ENCODE results near the gene LRRC27. TPM values are rescaled to one million over a fixed set of nuclear protein-coding genes. Genes with fewer than 3 reads are reported as not detected.
"Not testable (repeated sequence)": the region's sequence is repeated elsewhere in the genome, so short reads cannot be mapped to it uniquely, and the experiment has no call there.

LRRC27 gene
- 1 to 10 TPM; 3.3 to 3.9 TPM for total RNA-seq

GRCh38 chr10:132331601-132332432, at the start of gene LRRC27:
Gene LRRC27 (plus strand): TSS chr10:132332193. CDS start chr10:132333525, 1,332 bp downstream.
- DNase-seq: peak; percentile 99
- no peaks in the 10 kb centered on the region for H3K9me3 Mint-ChIP-seq
- ChIA-PET CTCF (no interaction called here), POLR2A (interaction anchor here (0.6 to 2.5 kb wide), 4 partner anchors 11 to 169 kb away, joined by 3 to 19 read pairs (median 4); no protein-coding TSS in a partner anchor)
- H3K27me3 Mint-ChIP-seq: peaks cover 4% of the 10 kb centered on the region
- H3K4me3 Mint-ChIP-seq: peak within 1 kb of the TSS; percentile 91
- peaks cover 40% of the 10 kb centered on the region for H3K36me3 Mint-ChIP-seq (ENCODE audit: low read depth)
- H3K27ac Mint-ChIP-seq: peak within 1 kb of the TSS; percentile 86
- H3K4me1 Mint-ChIP-seq: peaks cover 53% of the 10 kb centered on the region

GRCh38 chr10:132282667-132283603, 49.1 kb upstream of the LRRC27 start:
- H3K4me1 Mint-ChIP-seq: no peaks in the 10 kb centered on the region
- H3K9me3 Mint-ChIP-seq: no peaks in the 10 kb centered on the region
- peaks cover 5% of the 10 kb centered on the region for H3K27me3 Mint-ChIP-seq
- ChIA-PET POLR2A (no interaction called here), CTCF (no interaction called here)
- H3K27ac Mint-ChIP-seq: no peak overlapping the region
- no peaks in the 10 kb centered on the region for H3K36me3 Mint-ChIP-seq (ENCODE audit: low read depth)
- H3K4me3 Mint-ChIP-seq: no peak overlapping the region
- DNase-seq: no peak

DNA sequence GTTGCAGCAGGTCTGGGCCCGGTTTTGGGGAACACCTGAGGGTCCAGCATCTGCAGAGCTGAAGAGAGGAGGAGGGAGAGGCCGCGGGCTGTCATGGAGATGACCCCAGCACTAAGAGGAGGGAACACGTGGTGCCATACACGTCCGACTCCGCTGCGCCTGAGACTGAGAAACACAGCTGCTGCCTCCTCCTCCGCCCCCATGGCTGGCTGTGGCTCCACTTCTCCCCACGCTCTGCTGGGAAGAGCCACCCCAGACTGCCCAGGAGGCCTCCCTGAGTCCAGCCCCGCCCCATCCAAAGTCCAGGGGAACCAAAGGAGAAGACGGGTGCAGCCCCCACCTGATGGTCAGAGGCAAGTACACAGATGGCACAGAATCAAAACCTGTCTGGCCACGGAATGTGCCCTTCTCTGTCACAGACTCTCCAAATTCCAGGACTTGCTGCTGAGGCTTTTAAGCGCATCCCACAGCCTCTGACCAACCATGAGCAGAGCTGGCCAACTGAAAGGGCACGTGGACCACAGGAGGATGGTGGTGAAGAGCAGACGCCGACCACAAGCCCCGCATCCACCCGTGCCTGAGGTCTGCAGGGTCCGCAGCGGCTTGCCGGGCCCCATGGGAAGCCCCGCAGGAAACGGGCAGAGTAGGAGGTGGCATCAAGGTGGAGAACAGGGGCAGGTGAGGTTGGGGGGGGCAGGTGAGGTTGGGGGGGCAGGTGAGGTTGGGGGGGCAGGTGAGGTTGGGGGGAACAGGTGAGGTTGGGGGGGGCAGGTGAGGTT, 48.2 kb upstream of the LRRC27 start:
- Mint-ChIP-seq H3K27me3 (peaks cover 9% of the 10 kb centered on the region), H3K27ac (no peak overlapping the region), H3K9me3 (no peaks in the 10 kb centered on the region), H3K36me3 (ENCODE audit: low read depth) (no peaks in the 10 kb centered on the region), H3K4me1 (no peaks in the 10 kb centered on the region), H3K4me3 (no peak overlapping the region)
- CTCF ChIA-PET: no interaction called here
- DNase-seq: no peak
- POLR2A ChIA-PET: no interaction called here

DNA sequence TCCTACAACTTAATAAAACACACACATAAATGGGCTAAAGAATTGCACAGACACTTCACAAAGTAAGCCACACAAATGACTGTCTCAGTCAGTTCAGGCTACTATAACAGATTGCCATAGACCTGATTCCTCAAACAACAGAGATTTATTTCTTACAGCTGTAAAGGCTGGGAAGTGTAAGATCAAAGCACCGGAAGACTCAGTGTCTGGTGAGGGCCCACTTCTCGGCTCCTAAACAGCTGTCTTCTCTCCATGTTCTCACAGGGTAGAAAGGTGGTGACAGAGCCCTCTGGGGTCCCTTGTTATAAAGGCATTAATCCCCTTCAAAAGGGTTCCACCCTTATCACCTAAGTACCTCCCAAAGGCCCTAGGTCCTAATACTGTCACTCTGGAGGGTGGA, 42.6 kb upstream of the LRRC27 start:
- Mint-ChIP-seq H3K9me3 (no peaks in the 10 kb centered on the region), H3K4me1 (no peaks in the 10 kb centered on the region), H3K27ac (no peak overlapping the region), H3K36me3 (ENCODE audit: low read depth) (no peaks in the 10 kb centered on the region), H3K27me3 (peaks cover 14% of the 10 kb centered on the region), H3K4me3 (no peak overlapping the region)
- POLR2A ChIA-PET: no interaction called here
- DNase-seq: no peak
- CTCF ChIA-PET: no interaction called here

GRCh38 chr10:132290631-132291030, 41.4 kb upstream of the LRRC27 start:
- POLR2A ChIA-PET: no interaction called here
- CTCF ChIA-PET: no interaction called here

DNA sequence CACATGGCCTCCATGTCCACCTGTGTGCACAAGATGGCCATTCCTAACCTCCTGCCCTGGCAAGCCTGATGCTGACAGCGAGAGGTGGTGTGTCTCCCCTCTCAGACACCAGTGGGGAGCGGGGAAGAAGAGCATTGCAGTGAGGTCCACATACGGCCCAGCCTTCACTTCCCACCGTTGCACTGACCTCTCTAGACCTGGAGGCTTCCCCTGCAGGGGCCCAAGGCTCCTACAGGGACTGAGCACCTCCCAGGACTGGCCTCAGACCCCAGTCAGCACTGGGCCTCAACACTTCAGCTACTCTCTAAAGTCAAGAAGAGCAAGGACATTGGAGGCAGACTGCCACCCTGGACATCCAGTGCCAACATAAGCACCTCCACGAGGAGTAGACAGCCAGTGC, 40.2 kb upstream of the LRRC27 start:
- POLR2A ChIA-PET: no interaction called here
- no peak overlapping the region for H3K4me3 Mint-ChIP-seq
- H3K27me3 Mint-ChIP-seq: peaks cover 10% of the 10 kb centered on the region
- no peaks in the 10 kb centered on the region for H3K4me1 Mint-ChIP-seq
- no peak for DNase-seq
- H3K27ac Mint-ChIP-seq: no peak overlapping the region
- CTCF ChIA-PET: no interaction called here
- H3K36me3 Mint-ChIP-seq (ENCODE audit: low read depth): no peaks in the 10 kb centered on the region
- no peaks in the 10 kb centered on the region for H3K9me3 Mint-ChIP-seq

More at GRCh38 chr10:132290631-132291030, 41.4 kb upstream of the LRRC27 start:
- Mint-ChIP-seq H3K9me3 (no peaks in the 10 kb centered on the region), H3K27ac (no peak overlapping the region), H3K4me1 (no peaks in the 10 kb centered on the region), H3K27me3 (peaks cover 11% of the 10 kb centered on the region), H3K4me3 (no peak overlapping the region), H3K36me3 (ENCODE audit: low read depth) (no peaks in the 10 kb centered on the region)
- DNase-seq: no peak

DNA sequence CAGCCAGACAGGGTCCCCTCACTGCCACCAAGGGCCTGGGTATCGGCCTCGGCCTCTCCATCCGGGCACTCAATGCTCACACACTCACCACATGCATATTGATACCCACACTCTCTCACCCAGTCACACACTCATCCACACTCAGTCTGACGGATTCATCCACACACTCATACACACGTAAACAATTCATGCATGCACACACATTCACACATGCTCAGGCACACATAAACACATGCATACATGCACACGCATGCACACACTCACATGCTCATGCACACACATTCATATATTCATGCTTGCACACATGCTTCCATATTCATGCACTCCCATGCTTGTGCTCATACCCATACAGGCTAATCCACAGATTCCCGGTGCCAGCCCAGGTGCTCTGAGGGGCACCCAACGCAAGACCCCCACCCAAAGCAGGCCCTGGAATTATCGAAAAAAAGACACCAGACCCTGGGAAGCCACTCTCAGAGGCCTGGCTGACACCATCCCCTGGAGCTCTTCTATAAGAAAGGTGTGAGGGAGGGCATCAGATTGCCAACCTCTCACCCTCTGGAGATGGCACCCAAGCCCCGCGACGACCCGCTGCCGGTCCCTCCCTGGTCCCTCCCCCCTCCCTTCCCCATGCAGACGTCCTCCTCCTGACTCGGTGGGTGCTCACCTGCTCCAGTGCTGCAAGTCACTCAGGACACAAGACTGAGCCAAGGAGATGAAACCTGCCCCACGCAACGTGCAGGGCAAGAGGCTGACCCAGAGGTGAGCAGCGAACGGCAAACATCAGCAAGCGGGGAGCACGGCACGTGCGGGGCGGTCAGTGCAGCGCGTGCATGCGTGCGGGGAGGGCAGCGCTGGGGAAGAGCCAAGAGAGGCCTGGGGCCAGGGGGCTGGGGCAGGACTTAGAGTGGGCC, 39.4 kb upstream of the LRRC27 start:
- ChIA-PET POLR2A (no interaction called here), CTCF (no interaction called here)
- Mint-ChIP-seq H3K4me3 (no peak overlapping the region), H3K27me3 (peaks cover 10% of the 10 kb centered on the region), H3K4me1 (no peaks in the 10 kb centered on the region), H3K9me3 (no peaks in the 10 kb centered on the region), H3K36me3 (ENCODE audit: low read depth) (no peaks in the 10 kb centered on the region), H3K27ac (no peak overlapping the region)
- no peak for DNase-seq

DNA sequence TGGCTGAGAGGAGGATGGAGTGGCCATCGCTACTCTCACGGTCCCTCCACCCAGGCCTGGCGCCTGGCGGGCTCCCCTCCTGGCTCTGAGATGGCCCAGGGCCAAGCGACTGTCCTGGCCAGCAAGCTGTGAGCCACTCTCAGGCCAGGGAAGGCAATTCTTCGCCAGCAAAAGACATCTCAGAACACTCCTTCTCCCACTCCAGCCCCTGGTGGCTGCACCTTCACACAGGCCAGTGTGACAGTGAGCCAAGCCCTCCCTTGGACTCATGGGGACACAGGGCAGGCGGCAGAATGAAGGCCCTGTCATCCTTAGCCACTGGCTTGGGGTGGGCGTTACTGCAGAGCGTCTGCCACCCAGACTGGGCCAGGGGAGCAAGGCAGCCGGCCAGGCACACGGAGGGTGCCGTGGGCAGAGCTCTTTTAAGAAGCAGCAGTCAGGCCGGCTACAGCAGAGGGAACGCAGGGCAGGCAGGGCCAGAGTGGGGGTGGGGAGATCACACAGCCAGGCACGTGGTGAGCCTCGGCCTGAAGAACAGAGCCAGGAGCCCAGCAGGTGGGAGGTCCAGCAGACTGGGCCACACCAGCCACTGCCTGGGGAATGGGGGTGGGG, 38.7 kb upstream of the LRRC27 start:
- Mint-ChIP-seq H3K27ac (no peak overlapping the region), H3K27me3 (peaks cover 5% of the 10 kb centered on the region), H3K9me3 (no peaks in the 10 kb centered on the region), H3K4me3 (no peak overlapping the region), H3K4me1 (no peaks in the 10 kb centered on the region), H3K36me3 (ENCODE audit: low read depth) (no peaks in the 10 kb centered on the region)
- CTCF ChIA-PET: no interaction called here
- POLR2A ChIA-PET: no interaction called here
- no peak for DNase-seq

- no peaks in the 10 kb centered on the region for H3K36me3 Mint-ChIP-seq (ENCODE audit: low read depth)
- peaks cover 5% of the 10 kb centered on the region for H3K27me3 Mint-ChIP-seq
- ChIA-PET POLR2A (no interaction called here), CTCF (no interaction called here)
- H3K9me3 Mint-ChIP-seq: no peaks in the 10 kb centered on the region
- no peaks in the 10 kb centered on the region for H3K4me1 Mint-ChIP-seq
- no peak for DNase-seq
- no peak overlapping the region for H3K4me3 Mint-ChIP-seq
- H3K27ac Mint-ChIP-seq: no peak overlapping the region
Measured at GRCh38 chr10:132293813-132294520, 38.0 kb upstream of the LRRC27 start.

- no peaks in the 10 kb centered on the region for H3K36me3 Mint-ChIP-seq (ENCODE audit: low read depth)
- no peak for DNase-seq
- no peak overlapping the region for H3K4me3 Mint-ChIP-seq
- no peaks in the 10 kb centered on the region for H3K4me1 Mint-ChIP-seq
- H3K9me3 Mint-ChIP-seq: no peaks in the 10 kb centered on the region
- CTCF ChIA-PET: no interaction called here
- H3K27ac Mint-ChIP-seq: no peak overlapping the region
- POLR2A ChIA-PET: no interaction called here
- H3K27me3 Mint-ChIP-seq: no peaks in the 10 kb centered on the region
Measured at GRCh38 chr10:132294561-132295318, 37.3 kb upstream of the LRRC27 start.

DNA sequence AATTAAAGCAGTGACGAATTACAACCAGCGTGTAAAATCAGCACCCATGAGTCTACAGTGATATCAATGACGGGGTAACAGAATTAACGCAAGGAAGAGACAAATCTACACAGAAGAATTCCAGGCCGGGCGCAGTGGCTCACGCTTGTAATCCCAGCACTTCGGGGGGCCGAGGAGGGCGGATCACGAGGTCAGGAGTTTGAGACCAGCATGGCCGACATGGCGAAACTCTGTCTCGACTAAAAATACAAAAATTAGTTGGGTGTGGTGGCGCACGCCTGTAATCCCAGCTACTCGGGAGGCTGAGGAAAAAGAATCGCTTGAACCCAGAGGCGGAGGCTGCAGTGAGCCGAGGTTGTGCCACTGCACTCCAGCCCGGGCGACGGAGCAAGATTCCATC, 36.5 kb upstream of the LRRC27 start:
- POLR2A ChIA-PET; CTCF ChIA-PET; H3K27me3 Mint-ChIP-seq; H3K9me3 Mint-ChIP-seq; DNase-seq; H3K27ac Mint-ChIP-seq; H3K4me3 Mint-ChIP-seq; H3K4me1 Mint-ChIP-seq; H3K36me3 Mint-ChIP-seq (ENCODE audit: low read depth): not testable (repeated sequence)
